DMS 273 (cell line): ENCODE measurements around the gene VCAN.
"Not testable (repeated sequence)": the region's sequence is repeated elsewhere in the genome, so short reads cannot be mapped to it uniquely, and the experiment has no call there.

Experiments
- DNase-seq: peaks from one replicate; lab custom pipeline; 2025; ENCODE audit not compliant: unreplicated experiment; lab: John Stamatoyannopoulos, UW

The VCAN gene

GRCh38 chr5:83471405-83472212 lies at the start of gene VCAN:
VCAN (plus strand) TSS chr5:83471744; CDS start chr5:83483519, 11,775 bp downstream.
- peak; percentile 46 for DNase-seq

GRCh38 chr5:83422284-83422683 lies 49.3 kb upstream of the VCAN start:
- DNase-seq = no peak

- DNase-seq = no peak
Observed at GRCh38 chr5:83426855-83427254, 44.7 kb upstream of the VCAN start.

- DNase-seq = no peak
Observed at GRCh38 chr5:83428126-83428525, 43.4 kb upstream of the VCAN start.

GRCh38 chr5:83428890-83429289 lies 42.7 kb upstream of the VCAN start:
- DNase-seq = no peak

- peak; percentile 81 for DNase-seq
Observed at GRCh38 chr5:83430130-83431010, 41.2 kb upstream of the VCAN start.

- DNase-seq = no peak
Observed at GRCh38 chr5:83433891-83434290, 37.7 kb upstream of the VCAN start.

- DNase-seq = no peak
Observed at GRCh38 chr5:83434946-83435345, 36.6 kb upstream of the VCAN start.

GRCh38 chr5:83436276-83436675 lies 35.3 kb upstream of the VCAN start:
- no peak for DNase-seq

GRCh38 chr5:83437697-83438096 lies 33.8 kb upstream of the VCAN start:
- not testable (repeated sequence) for DNase-seq

GRCh38 chr5:83440826-83441225 lies 30.7 kb upstream of the VCAN start:
- no peak for DNase-seq

GRCh38 chr5:83441747-83442146 lies 29.8 kb upstream of the VCAN start:
- DNase-seq = no peak

GRCh38 chr5:83443534-83443933 lies 28.0 kb upstream of the VCAN start:
- no peak for DNase-seq

GRCh38 chr5:83444445-83444844 lies 27.1 kb upstream of the VCAN start:
- DNase-seq = no peak

GRCh38 chr5:83446253-83446947 lies 25.1 kb upstream of the VCAN start:
- no peak for DNase-seq

- no peak for DNase-seq
Observed at GRCh38 chr5:83447533-83447932, 24.0 kb upstream of the VCAN start.

- no peak for DNase-seq
Observed at GRCh38 chr5:83450183-83450966, 21.2 kb upstream of the VCAN start.

- no peak for DNase-seq
Observed at GRCh38 chr5:83450967-83451248, 20.6 kb upstream of the VCAN start.

GRCh38 chr5:83451955-83452354 lies 19.6 kb upstream of the VCAN start:
- DNase-seq = no peak

- no peak for DNase-seq
Observed at GRCh38 chr5:83453937-83454336, 17.6 kb upstream of the VCAN start.

- DNase-seq = no peak
Observed at GRCh38 chr5:83464261-83464660, 7.3 kb upstream of the VCAN start.
